Activated CD4-positive, alpha-beta memory T cell treated with anti-CD3 and anti-CD28 coated beads for 36 hours (primary cell): ENCODE results near the gene C4orf17. TPM values are rescaled to one million over a fixed set of nuclear protein-coding genes. Genes with fewer than 3 reads are reported as not detected.

Experiments
- CTCF ChIA-PET: fragments of 350-600 bp; sonication (Branson Sonifier 250); formaldehyde crosslinking; loops from one replicate; lab custom pipeline; 2021; ENCODE audit warnings: antibody characterized with exemption, inconsistent platforms; lab: Charles Lee
- POLR2A ChIA-PET: fragments of 350-600 bp; sonication (Branson Sonifier 250); formaldehyde crosslinking; loops from one replicate; lab custom pipeline; 2021; ENCODE audit warnings: antibody characterized with exemption; lab: Charles Lee
- DNase-seq: peaks from one replicate; pipeline ENCODE4 v3.0.0-alpha.2; 2020
- H3K27ac Mint-ChIP-seq: one replicate; pipeline ENCODE4 v1.8.0; 2021; ENCODE audit warnings: mixed read lengths
- H3K27me3 Mint-ChIP-seq: one replicate; pipeline ENCODE4 v1.8.0; 2021; ENCODE audit warnings: mixed read lengths
- H3K36me3 Mint-ChIP-seq: one replicate; pipeline ENCODE4 v1.8.0; 2021; ENCODE audit warnings: mixed read lengths
- H3K4me1 Mint-ChIP-seq: one replicate; pipeline ENCODE4 v1.8.0; 2021; ENCODE audit warnings: low read depth, mixed read lengths
- H3K4me3 Mint-ChIP-seq: one replicate; pipeline ENCODE4 v1.8.0; 2021; ENCODE audit warnings: mild to moderate bottlenecking, mixed read lengths
- H3K9me3 Mint-ChIP-seq: one replicate; pipeline ENCODE4 v1.8.0; 2021; ENCODE audit warnings: mixed read lengths
- intact Hi-C: fragments of 100-400 bp; cut with micrococcal nuclease; formaldehyde crosslinking; loops from one replicate; pipeline ENCODE4 v1.15.1; 2023
- total RNA-seq, 2 experiments: library from RNA; stranded (reverse); gene quantifications; one replicate each; pipeline ENCODE4 v1.2.3, GENCODE V29; 2021

C4orf17 gene
- total RNA-seq, 2 experiments from 2014 or later: not detected

- Mint-ChIP-seq H3K27ac (no peak overlapping the region), H3K36me3 (no peaks in the 10 kb centered on the region), H3K4me3 (no peak overlapping the region), H3K9me3 (no peaks in the 10 kb centered on the region), H3K27me3 (peaks cover 6% of the 10 kb centered on the region), H3K4me1 (no peaks in the 10 kb centered on the region)
- intact Hi-C loops: no loop called here
- no peak for DNase-seq
- ChIA-PET CTCF (no interaction called here), POLR2A (no interaction called here)
Observed at GRCh38 chr4:99586797-99587196, 76.0 kb downstream of the C4orf17 start.

- no peaks in the 10 kb centered on the region for H3K4me1 Mint-ChIP-seq
- CTCF ChIA-PET: no interaction called here
- intact Hi-C loops: no loop called here
- H3K27me3 Mint-ChIP-seq: peaks cover 3% of the 10 kb centered on the region
- no peak for DNase-seq
- H3K27ac Mint-ChIP-seq: no peak overlapping the region
- POLR2A ChIA-PET: no interaction called here
- H3K4me3 Mint-ChIP-seq: no peak overlapping the region
- H3K36me3 Mint-ChIP-seq: no peaks in the 10 kb centered on the region
- no peaks in the 10 kb centered on the region for H3K9me3 Mint-ChIP-seq
Observed at GRCh38 chr4:99587309-99587708, 76.5 kb downstream of the C4orf17 start.

- no peaks in the 10 kb centered on the region for H3K36me3 Mint-ChIP-seq
- intact Hi-C loops: no loop called here
- ChIA-PET POLR2A (no interaction called here), CTCF (no interaction called here)
- DNase-seq: no peak
- H3K9me3 Mint-ChIP-seq: no peaks in the 10 kb centered on the region
- no peak overlapping the region for H3K27ac Mint-ChIP-seq
- peaks cover 2% of the 10 kb centered on the region for H3K27me3 Mint-ChIP-seq
- H3K4me1 Mint-ChIP-seq: no peaks in the 10 kb centered on the region
- H3K4me3 Mint-ChIP-seq: no peak overlapping the region
Observed at GRCh38 chr4:99587803-99588202, 77.0 kb downstream of the C4orf17 start.

GRCh38 chr4:99591757-99592156 lies 80.9 kb downstream of the C4orf17 start:
- H3K27ac Mint-ChIP-seq: no peak overlapping the region
- intact Hi-C loops: no loop called here
- peaks cover 2% of the 10 kb centered on the region for H3K27me3 Mint-ChIP-seq
- DNase-seq: no peak
- ChIA-PET POLR2A (no interaction called here), CTCF (no interaction called here)
- no peaks in the 10 kb centered on the region for H3K9me3 Mint-ChIP-seq
- no peaks in the 10 kb centered on the region for H3K36me3 Mint-ChIP-seq
- no peaks in the 10 kb centered on the region for H3K4me1 Mint-ChIP-seq
- no peak overlapping the region for H3K4me3 Mint-ChIP-seq

Other genes with a start within 250 kb of the C4orf17 start
- gene ADH1A, start 220.0 kb upstream of the C4orf17 start, total RNA-seq: not detected
- not detected for gene ADH1B, start 189.6 kb upstream of the C4orf17 start, total RNA-seq
- not detected for gene ADH1C, start 158.3 kb upstream of the C4orf17 start, total RNA-seq
- gene ADH7, start 75.7 kb upstream of the C4orf17 start, total RNA-seq: not detected
- gene TRMT10A, start 53.0 kb downstream of the C4orf17 start, total RNA-seq: 1 to 10 TPM; 5.6 to 8.9 TPM
- gene MTTP, start 63.8 kb downstream of the C4orf17 start, total RNA-seq: not detected
- not detected for gene C4orf54, start 146.8 kb downstream of the C4orf17 start, total RNA-seq